ENCODE measurements around the gene P4HA3. TPM values are rescaled to one million over a fixed set of nuclear protein-coding genes. Genes with fewer than 3 reads are reported as not detected.

Gene P4HA3
- total RNA-seq, 1 experiment from 2014 or later = 0.91 TPM

DNA sequence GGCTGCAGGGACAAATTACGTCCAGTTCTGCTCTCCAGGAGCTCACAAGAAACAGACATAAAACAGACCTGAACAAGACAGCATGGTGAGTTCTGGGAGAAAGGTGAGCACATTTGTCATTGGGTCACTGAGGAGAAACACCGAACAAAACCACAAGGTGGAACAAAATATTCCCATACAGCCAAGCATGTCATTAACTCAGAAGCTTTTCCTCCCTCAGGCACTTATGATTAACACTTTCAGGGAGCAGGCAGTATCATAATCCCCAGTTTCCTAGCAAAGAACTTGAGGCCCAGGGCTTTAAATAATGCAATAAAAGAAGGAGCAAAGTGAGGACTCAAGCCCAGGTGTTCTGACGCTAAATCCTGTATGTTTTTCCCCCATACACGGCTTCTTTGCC is 43.0 kb downstream of the P4HA3 start:
- H2AFZ ChIP-seq (ENCODE audit: low read depth, low read length, poor library complexity, severe bottlenecking) = no peak overlapping the region
- H4K20me1 ChIP-seq (ENCODE audit: insufficient read depth) = no peaks in the 10 kb centered on the region
- ChIA-PET POLR2A (no interaction called here), CTCF (no interaction called here), RAD21 (ENCODE audit: low non-redundant PET in 1 of 2, low total read pairs in 2 of 2, uncharacterized antibody in 2 of 2, unreplicated experiment in 2 of 2) (no interaction called here)
- no peaks in the 10 kb centered on the region for H3K79me2 ChIP-seq (ENCODE audit: insufficient read depth, low read length)
- BruUV-seq (replicated peaks) = no TSS peak
- intact Hi-C loops (cut with micrococcal nuclease) = no loop called here
- H3K9me3 ChIP-seq (ENCODE audit: control insufficient read depth in 1 of 2, insufficient read depth in 1 of 2, low read depth in 1 of 2, low read length in 2 of 2) = no peaks in the 10 kb centered on the region
- no peak overlapping the region for H3K4me3 ChIP-seq (replicated peaks in 1 of 2; ENCODE audit: low read depth in 1 of 2, low read length in 2 of 2)
- H3K4me1 ChIP-seq (ENCODE audit: control insufficient read depth in 1 of 2, insufficient read depth in 2 of 2, low read length in 2 of 2) = no peaks in the 10 kb centered on the region
- no peak overlapping the region for H3K4me2 ChIP-seq (ENCODE audit: low read length)
- DNase-seq (ENCODE audit: low read depth, low spot score) = no peak
- TF ChIP-seq EZH2phosphoT487 (IDR thresholded peaks at IDR 0.05; ENCODE audit: borderline replicate concordance) (no peak), JUND (IDR thresholded peaks at IDR 0.05) (no peak), CEBPB (IDR thresholded peaks at IDR 0.05; ENCODE audit: low read depth) (no peak), ZNF274 (IDR thresholded peaks at IDR 0.05; ENCODE audit: low read depth, low read length) (no peak), CBX3 (IDR thresholded peaks at IDR 0.05; ENCODE audit: low read depth) (no peak), TCF7L2 (IDR thresholded peaks at IDR 0.05; ENCODE audit: borderline replicate concordance, extremely low read depth, insufficient read depth, insufficient read length) (no peak), EZH2 (IDR thresholded peaks at IDR 0.05) (no peak), RAD21 (IDR thresholded peaks at IDR 0.05; ENCODE audit: low read depth) (no peak), POLR2AphosphoS5 (IDR thresholded peaks at IDR 0.05; ENCODE audit: low read depth, low read length) (no peak), ELF1 (IDR thresholded peaks at IDR 0.05; ENCODE audit: borderline replicate concordance, low read depth) (no peak), POLR2A (IDR thresholded peaks at IDR 0.05; ENCODE audit: borderline replicate concordance, extremely low read depth, insufficient read depth, insufficient read length) (no peak), ZFX (IDR thresholded peaks at IDR 0.05) (no peak), YY1 (IDR thresholded peaks at IDR 0.05; ENCODE audit: extremely low read depth, insufficient replicate concordance, low read depth, low read length) (no peak), FOSL1 (IDR thresholded peaks at IDR 0.05; ENCODE audit: low read depth) (no peak)
- TF ChIP-seq, protein P1, sequence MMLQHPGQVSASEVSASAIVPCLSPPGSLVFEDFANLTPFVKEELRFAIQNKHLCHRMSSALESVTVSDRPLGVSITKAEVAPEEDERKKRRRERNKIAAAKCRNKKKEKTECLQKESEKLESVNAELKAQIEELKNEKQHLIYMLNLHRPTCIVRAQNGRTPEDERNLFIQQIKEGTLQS (IDR thresholded peaks at IDR 0.05) = no peak
- TF ChIP-seq, protein P2, sequence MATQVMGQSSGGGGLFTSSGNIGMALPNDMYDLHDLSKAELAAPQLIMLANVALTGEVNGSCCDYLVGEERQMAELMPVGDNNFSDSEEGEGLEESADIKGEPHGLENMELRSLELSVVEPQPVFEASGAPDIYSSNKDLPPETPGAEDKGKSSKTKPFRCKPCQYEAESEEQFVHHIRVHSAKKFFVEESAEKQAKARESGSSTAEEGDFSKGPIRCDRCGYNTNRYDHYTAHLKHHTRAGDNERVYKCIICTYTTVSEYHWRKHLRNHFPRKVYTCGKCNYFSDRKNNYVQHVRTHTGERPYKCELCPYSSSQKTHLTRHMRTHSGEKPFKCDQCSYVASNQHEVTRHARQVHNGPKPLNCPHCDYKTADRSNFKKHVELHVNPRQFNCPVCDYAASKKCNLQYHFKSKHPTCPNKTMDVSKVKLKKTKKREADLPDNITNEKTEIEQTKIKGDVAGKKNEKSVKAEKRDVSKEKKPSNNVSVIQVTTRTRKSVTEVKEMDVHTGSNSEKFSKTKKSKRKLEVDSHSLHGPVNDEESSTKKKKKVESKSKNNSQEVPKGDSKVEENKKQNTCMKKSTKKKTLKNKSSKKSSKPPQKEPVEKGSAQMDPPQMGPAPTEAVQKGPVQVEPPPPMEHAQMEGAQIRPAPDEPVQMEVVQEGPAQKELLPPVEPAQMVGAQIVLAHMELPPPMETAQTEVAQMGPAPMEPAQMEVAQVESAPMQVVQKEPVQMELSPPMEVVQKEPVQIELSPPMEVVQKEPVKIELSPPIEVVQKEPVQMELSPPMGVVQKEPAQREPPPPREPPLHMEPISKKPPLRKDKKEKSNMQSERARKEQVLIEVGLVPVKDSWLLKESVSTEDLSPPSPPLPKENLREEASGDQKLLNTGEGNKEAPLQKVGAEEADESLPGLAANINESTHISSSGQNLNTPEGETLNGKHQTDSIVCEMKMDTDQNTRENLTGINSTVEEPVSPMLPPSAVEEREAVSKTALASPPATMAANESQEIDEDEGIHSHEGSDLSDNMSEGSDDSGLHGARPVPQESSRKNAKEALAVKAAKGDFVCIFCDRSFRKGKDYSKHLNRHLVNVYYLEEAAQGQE (IDR thresholded peaks at IDR 0.05; ENCODE audit: low read depth) = no peak
- no peaks in the 10 kb centered on the region for H3K27me3 ChIP-seq (ENCODE audit: insufficient read depth, low read length)
- no peak overlapping the region for H3K9ac ChIP-seq (ENCODE audit: low read length)
- no peak for ATAC-seq
- no peaks in the 10 kb centered on the region for H3K36me3 ChIP-seq (ENCODE audit: control insufficient read depth in 1 of 2, insufficient read depth in 2 of 2, low read length in 2 of 2)
- H3K9me2 ChIP-seq (ENCODE audit: insufficient read depth) = peaks cover 3% of the 10 kb centered on the region; the same call in 1 of the 2 replicates
- no peak overlapping the region for H3K27ac ChIP-seq (ENCODE audit: low read depth, low read length)
